IPS-20b (cell line): ENCODE measurements around the gene PROB1.
"Not testable (repeated sequence)": the region's sequence is repeated elsewhere in the genome, so short reads cannot be mapped to it uniquely, and the experiment has no call there.

Experiments
- H3K27ac ChIP-seq: one replicate; pipeline ENCODE4 v1.5.1; 2013; ENCODE audit warnings: low read length
- H3K27me3 ChIP-seq: 2 replicates; pipeline ENCODE4 v1.6.1; 2013; ENCODE audit warnings: mild to moderate bottlenecking, low read length, inconsistent platforms; ENCODE audit not compliant: insufficient read depth
- H3K36me3 ChIP-seq: 2 replicates; pipeline ENCODE4 v1.6.1; 2013; ENCODE audit warnings: low read depth, mild to moderate bottlenecking, inconsistent platforms, low read length, moderate library complexity; ENCODE audit not compliant: insufficient read depth
- H3K4me1 ChIP-seq: 2 replicates; pipeline ENCODE4 v1.6.1; 2013; ENCODE audit warnings: mild to moderate bottlenecking, control low read depth, inconsistent platforms, low read length, moderate library complexity; ENCODE audit not compliant: insufficient read depth
- H3K4me3 ChIP-seq: 2 replicates; pipeline ENCODE4 v1.5.1; 2013; ENCODE audit warnings: mild to moderate bottlenecking, low read length, inconsistent platforms
- H3K9ac ChIP-seq: 2 replicates; pipeline ENCODE4 v1.6.1; 2013; ENCODE audit warnings: low read depth, mild to moderate bottlenecking, inconsistent platforms, low read length, moderate library complexity
- H3K9me3 ChIP-seq: 2 replicates; pipeline ENCODE4 v1.6.1; 2013; ENCODE audit warnings: mild to moderate bottlenecking, low read depth, low read length, inconsistent platforms; ENCODE audit not compliant: insufficient read depth

The PROB1 gene

GRCh38 chr5:139410993-139411828 lies 16.3 kb upstream of the PROB1 start:
- no peak overlapping the region for H3K4me3 ChIP-seq
- peaks cover 31% of the 10 kb centered on the region for H3K36me3 ChIP-seq
- no peaks in the 10 kb centered on the region for H3K27me3 ChIP-seq
- H3K9ac ChIP-seq: no peak overlapping the region
- no peak overlapping the region for H3K27ac ChIP-seq
- H3K4me1 ChIP-seq: no peaks in the 10 kb centered on the region
- H3K9me3 ChIP-seq: no peaks in the 10 kb centered on the region

GRCh38 chr5:139410121-139410992 lies 15.5 kb upstream of the PROB1 start:
- no peak overlapping the region for H3K27ac ChIP-seq
- no peak overlapping the region for H3K9ac ChIP-seq
- no peaks in the 10 kb centered on the region for H3K4me1 ChIP-seq
- no peak overlapping the region for H3K4me3 ChIP-seq
- no peaks in the 10 kb centered on the region for H3K9me3 ChIP-seq
- H3K36me3 ChIP-seq: peaks cover 26% of the 10 kb centered on the region
- H3K27me3 ChIP-seq: no peaks in the 10 kb centered on the region

GRCh38 chr5:139409116-139409515 lies 14.2 kb upstream of the PROB1 start:
- H3K4me3 ChIP-seq, H3K9me3 ChIP-seq, H3K27me3 ChIP-seq, H3K27ac ChIP-seq, H3K9ac ChIP-seq, H3K4me1 ChIP-seq: not testable (repeated sequence)
- H3K36me3 ChIP-seq: peaks cover 16% of the 10 kb centered on the region

- no peak overlapping the region for H3K9ac ChIP-seq
- no peaks in the 10 kb centered on the region for H3K9me3 ChIP-seq
- H3K4me1 ChIP-seq: peaks cover 10% of the 10 kb centered on the region; the same call in 1 of the 2 replicates
- H3K27me3 ChIP-seq: no peaks in the 10 kb centered on the region
- no peak overlapping the region for H3K27ac ChIP-seq
- no peak overlapping the region for H3K4me3 ChIP-seq
- H3K36me3 ChIP-seq: peaks cover 6% of the 10 kb centered on the region; the same call in 1 of the 2 replicates
These were observed 13.3 kb upstream of the PROB1 start for GRCh38 chr5:139408191-139408590.

GRCh38 chr5:139407517-139407916 lies 12.6 kb upstream of the PROB1 start:
- H3K4me1 ChIP-seq: peaks cover 14% of the 10 kb centered on the region; the same call in 1 of the 2 replicates
- H3K36me3 ChIP-seq: no peaks in the 10 kb centered on the region
- H3K9ac ChIP-seq: no peak overlapping the region
- H3K4me3 ChIP-seq: no peak overlapping the region
- no peaks in the 10 kb centered on the region for H3K9me3 ChIP-seq
- H3K27ac ChIP-seq: no peak overlapping the region
- H3K27me3 ChIP-seq: no peaks in the 10 kb centered on the region

- Histone ChIP-seq H3K4me1 (peaks cover 14% of the 10 kb centered on the region; the same call in 1 of the 2 replicates), H3K27me3 (no peaks in the 10 kb centered on the region), H3K27ac (no peak overlapping the region), H3K9ac (no peak overlapping the region), H3K9me3 (no peaks in the 10 kb centered on the region), H3K36me3 (no peaks in the 10 kb centered on the region), H3K4me3 (no peak overlapping the region)
These were observed 12.1 kb upstream of the PROB1 start for GRCh38 chr5:139406963-139407362.

GRCh38 chr5:139404484-139404840 lies 9.6 kb upstream of the PROB1 start:
- Histone ChIP-seq H3K9ac (peak overlapping the region; percentile 88; the same call in 1 of the 2 replicates), H3K9me3 (no peaks in the 10 kb centered on the region), H3K27ac (no peak overlapping the region), H3K4me3 (peak overlapping the region; percentile 82), H3K36me3 (peaks cover 14% of the 10 kb centered on the region), H3K27me3 (no peaks in the 10 kb centered on the region), H3K4me1 (peaks cover 14% of the 10 kb centered on the region; the same call in 1 of the 2 replicates)

GRCh38 chr5:139403787-139404483 lies 9.0 kb upstream of the PROB1 start, which contains the start of gene SPATA24:
SPATA24 (minus strand) TSS chr5:139404089; CDS start chr5:139404060, 29 bp downstream.
- Histone ChIP-seq H3K9me3 (no peaks in the 10 kb centered on the region), H3K27me3 (no peaks in the 10 kb centered on the region), H3K36me3 (peaks cover 16% of the 10 kb centered on the region), H3K27ac (peak within 1 kb of the TSS; percentile 80), H3K4me3 (peak within 1 kb of the TSS; percentile 82), H3K9ac (peak within 1 kb of the TSS; percentile 88; the same call in 1 of the 2 replicates), H3K4me1 (peaks cover 14% of the 10 kb centered on the region; the same call in 1 of the 2 replicates)

- no peaks in the 10 kb centered on the region for H3K27me3 ChIP-seq
- H3K4me3 ChIP-seq: peak overlapping the region; percentile 82
- peak overlapping the region; percentile 88; the same call in 1 of the 2 replicates for H3K9ac ChIP-seq
- H3K4me1 ChIP-seq: peaks cover 14% of the 10 kb centered on the region; the same call in 1 of the 2 replicates
- H3K36me3 ChIP-seq: peaks cover 16% of the 10 kb centered on the region
- no peaks in the 10 kb centered on the region for H3K9me3 ChIP-seq
- H3K27ac ChIP-seq: peak overlapping the region; percentile 80
These were observed 8.5 kb upstream of the PROB1 start for GRCh38 chr5:139403418-139403786.

- no peak overlapping the region for H3K9ac ChIP-seq
- H3K9me3 ChIP-seq: no peaks in the 10 kb centered on the region
- no peak overlapping the region for H3K27ac ChIP-seq
- no peak overlapping the region for H3K4me3 ChIP-seq
- no peaks in the 10 kb centered on the region for H3K27me3 ChIP-seq
- H3K36me3 ChIP-seq: peaks cover 16% of the 10 kb centered on the region
- peaks cover 14% of the 10 kb centered on the region; the same call in 1 of the 2 replicates for H3K4me1 ChIP-seq
These were observed 7.8 kb upstream of the PROB1 start for GRCh38 chr5:139402561-139403158.

GRCh38 chr5:139401546-139401945 lies 6.6 kb upstream of the PROB1 start:
- peaks cover 16% of the 10 kb centered on the region for H3K36me3 ChIP-seq

More at GRCh38 chr5:139401546-139401945, 6.6 kb upstream of the PROB1 start:
- Histone ChIP-seq H3K27ac (no peak overlapping the region), H3K9me3 (no peaks in the 10 kb centered on the region), H3K27me3 (no peaks in the 10 kb centered on the region), H3K4me3 (no peak overlapping the region), H3K9ac (no peak overlapping the region), H3K4me1 (peaks cover 14% of the 10 kb centered on the region; the same call in 1 of the 2 replicates)
